B cell (primary cell): ENCODE measurements around the gene TBATA. TPM values are rescaled to one million over a fixed set of nuclear protein-coding genes. Genes with fewer than 3 reads are reported as not detected.

Experiments
- ATAC-seq: fragments of 200-7000 bp; cut with Tn5 transposase; one replicate; pipeline ENCODE4 v1.10.0; 2021; ENCODE audit warnings: low read depth, mild to moderate bottlenecking, moderate number of reproducible peaks, moderate library complexity
- CTCF ChIA-PET: fragments of 350-600 bp; sonication (Branson Sonifier 250); formaldehyde crosslinking; loops from one replicate; lab custom pipeline; 2021; ENCODE audit warnings: antibody characterized with exemption, inconsistent platforms; lab: Charles Lee
- POLR2A ChIA-PET: fragments of 350-600 bp; sonication (Branson Sonifier 250); formaldehyde crosslinking; loops from one replicate; lab custom pipeline; 2021; ENCODE audit warnings: antibody characterized with exemption; lab: Charles Lee
- DNase-seq: peaks from one replicate; pipeline ENCODE4 v3.0.0; 2013
- H2AFZ ChIP-seq: 2 replicates; pipeline ENCODE4 v1.6.1; 2012; ENCODE audit warnings: mild to moderate bottlenecking, low read depth, low read length; ENCODE audit not compliant: insufficient read depth, poor library complexity, severe bottlenecking
- H3K27ac ChIP-seq, 2 donors: 1 replicate in 1 of 2; 2 replicates in 1 of 2; pipeline ENCODE4 v1.5.1; 2012 to 2013; ENCODE audit warnings: low read length in 2 of 2, mild to moderate bottlenecking in 2 of 2, moderate library complexity in 1 of 2
- H3K27me3 ChIP-seq, 4 experiments: fragments of 200-600 bp in 1 of 4; sonication (generic) in 1 of 4; replicated peaks in 1 of 4; 1 replicate in 2 of 4; 2 replicates in 2 of 4; pipeline versions ENCODE4 v1.6.1 to v1.7.0; 2013 to 2016; ENCODE audit warnings: low read length in 3 of 4, mild to moderate bottlenecking in 2 of 4, mixed read lengths in 1 of 4, moderate library complexity in 1 of 4; ENCODE audit not compliant: insufficient read depth in 4 of 4, control insufficient read depth in 3 of 4; ENCODE audit errors: control extremely low read depth in 1 of 4
- H3K36me3 ChIP-seq, 2 experiments: replicated peaks in 1 of 2; 1 replicate in 1 of 2; 2 replicates in 1 of 2; pipeline versions ENCODE4 v1.6.1 to v1.7.1; 2013; ENCODE audit warnings: low read length in 1 of 2; ENCODE audit not compliant: insufficient read depth in 2 of 2, control insufficient read depth in 1 of 2; ENCODE audit errors: control extremely low read depth in 1 of 2, extremely low read depth in 1 of 2
- H3K4me1 ChIP-seq, 2 donors: fragments of 200-600 bp in 1 of 2; sonication (generic) in 1 of 2; 1 replicate in 1 of 2; 2 replicates in 1 of 2; pipeline versions ENCODE4 v1.5.1 to v1.6.1; 2013 to 2017; ENCODE audit warnings: low read length in 2 of 2; ENCODE audit not compliant: control insufficient read depth in 2 of 2, insufficient read depth in 2 of 2
- H3K4me2 ChIP-seq: replicated peaks from 2 replicates; pipeline ENCODE3; 2012; ENCODE audit warnings: mild to moderate bottlenecking, low read depth, low read length; ENCODE audit not compliant: poor library complexity, severe bottlenecking
- H3K4me3 ChIP-seq, 5 experiments: fragments of 200-600 bp in 1 of 5; sonication (generic) in 1 of 5; 1 replicate in 3 of 5; 2 replicates in 2 of 5; pipeline versions ENCODE4 v1.5.1 to v1.7.0; 2011 to 2016; ENCODE audit warnings: low read length in 4 of 5, mild to moderate bottlenecking in 4 of 5, low read depth in 2 of 5, control low read depth in 1 of 5, moderate library complexity in 1 of 5; ENCODE audit not compliant: insufficient read depth in 1 of 5; ENCODE audit errors: control extremely low read depth in 1 of 5, extremely low read depth in 1 of 5
- H3K79me2 ChIP-seq: fragments of 200-600 bp; sonication (generic); one replicate; pipeline ENCODE4 v1.6.0; 2016; ENCODE audit warnings: low read length; ENCODE audit not compliant: control insufficient read depth, insufficient read depth
- H3K9ac ChIP-seq: fragments of 200-600 bp; sonication (generic); 2 replicates; pipeline ENCODE4 v1.6.1; 2017; ENCODE audit warnings: mild to moderate bottlenecking, low read length, moderate library complexity
- H3K9me3 ChIP-seq, 3 donors: one replicate each; pipeline versions ENCODE4 v1.6.1 to v1.7.1; 2013; ENCODE audit warnings: low read length in 2 of 3; ENCODE audit not compliant: control insufficient read depth in 2 of 3, insufficient read depth in 1 of 3; ENCODE audit errors: control extremely low read depth in 1 of 3
- H4K20me1 ChIP-seq: 2 replicates; pipeline ENCODE4 v1.6.0; 2012; ENCODE audit warnings: mild to moderate bottlenecking, low read length; ENCODE audit not compliant: insufficient read depth, control insufficient read depth, poor library complexity, severe bottlenecking
- H3K27ac Mint-ChIP-seq: one replicate; pipeline ENCODE4 v1.8.0; 2021; ENCODE audit warnings: mixed read lengths
- H3K27me3 Mint-ChIP-seq: one replicate; pipeline ENCODE4 v1.8.0; 2021; ENCODE audit warnings: mixed read lengths
- H3K4me1 Mint-ChIP-seq: one replicate; pipeline ENCODE4 v1.8.0; 2021; ENCODE audit warnings: mixed read lengths
- H3K4me3 Mint-ChIP-seq: one replicate; pipeline ENCODE4 v1.8.0; 2021; ENCODE audit warnings: mixed read lengths
- H3K9me3 Mint-ChIP-seq: one replicate; pipeline ENCODE4 v1.8.0; 2022; ENCODE audit warnings: mixed read lengths; ENCODE audit not compliant: insufficient read depth
- EZH2 ChIP-seq: IDR thresholded peaks from 2 replicates; pipeline ENCODE4 v1.6.1; 2012; ENCODE audit warnings: borderline replicate concordance, low read depth, mild to moderate bottlenecking, moderate library complexity, low read length; ENCODE audit not compliant: insufficient read depth, poor library complexity, severe bottlenecking
- WGBS: methylation state at CpG from one replicate; pipeline ENCODE4 v1.1.5; 2013; ENCODE audit warnings: missing lambda C conversion rate; ENCODE audit not compliant: insufficient coverage; 5-methylcytosine and 5-hydroxymethylcytosine counted together
- intact Hi-C: fragments of 100-400 bp; cut with micrococcal nuclease; formaldehyde crosslinking; loops from one replicate; pipeline ENCODE4 v1.10.0; 2022
- polyA plus RNA-seq: library from polyadenylated mRNA; depleted of rRNA; stranded (reverse); fragments of >200 nt; gene quantifications from 2 replicates; pipeline ENCODE4 v1.2.3, GENCODE V29; 2012
- total RNA-seq, 2 donors: library from RNA; stranded (reverse); fragments of 120-200 nt in 1 of 2; gene quantifications; 1 replicate in 1 of 2; 2 replicates in 1 of 2; pipeline versions ENCODE4 v1.2.3 to v1.2.4, GENCODE V29; 2013 to 2022
- TF ChIP-seq, protein P1 (sequence below): fragments of 200-600 bp; IDR thresholded peaks from one replicate; pipeline ENCODE4 v1.8.0; 2022; ENCODE audit warnings: antibody characterized with exemption, mild to moderate bottlenecking

The TBATA gene
- total and polyA plus RNA-seq, 2 donors (not counting 1 experiment from before 2014, with no cell fraction given), result not detected

DNA sequence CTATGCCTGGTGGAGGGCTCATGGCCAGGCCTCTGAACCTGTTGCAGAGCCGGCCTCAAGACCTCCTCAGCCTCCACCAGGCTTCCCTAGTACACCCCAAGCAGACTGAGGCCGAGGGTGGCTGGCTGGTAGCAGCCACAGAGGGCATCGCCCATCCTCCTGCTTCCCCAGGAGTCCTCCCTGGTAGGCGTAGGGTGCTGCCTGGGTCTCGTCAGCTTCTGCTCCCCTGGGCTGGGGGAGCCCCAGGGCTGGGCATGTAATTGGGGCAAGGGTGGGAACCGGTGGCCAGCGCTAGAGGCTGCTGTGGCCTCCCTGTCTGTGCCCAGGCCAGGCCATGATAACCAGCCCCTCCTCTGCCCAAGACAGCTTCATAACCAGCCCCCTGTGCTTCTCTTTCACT is 32.6 kb downstream of the TBATA start:
- intact Hi-C loops, result no loop called here
- no peak overlapping the region for H3K27ac ChIP-seq
- H2AFZ ChIP-seq, result no peak overlapping the region
- no peak overlapping the region for H3K9ac ChIP-seq
- no peak for TF ChIP-seq EZH2
- TF ChIP-seq, protein P1, sequence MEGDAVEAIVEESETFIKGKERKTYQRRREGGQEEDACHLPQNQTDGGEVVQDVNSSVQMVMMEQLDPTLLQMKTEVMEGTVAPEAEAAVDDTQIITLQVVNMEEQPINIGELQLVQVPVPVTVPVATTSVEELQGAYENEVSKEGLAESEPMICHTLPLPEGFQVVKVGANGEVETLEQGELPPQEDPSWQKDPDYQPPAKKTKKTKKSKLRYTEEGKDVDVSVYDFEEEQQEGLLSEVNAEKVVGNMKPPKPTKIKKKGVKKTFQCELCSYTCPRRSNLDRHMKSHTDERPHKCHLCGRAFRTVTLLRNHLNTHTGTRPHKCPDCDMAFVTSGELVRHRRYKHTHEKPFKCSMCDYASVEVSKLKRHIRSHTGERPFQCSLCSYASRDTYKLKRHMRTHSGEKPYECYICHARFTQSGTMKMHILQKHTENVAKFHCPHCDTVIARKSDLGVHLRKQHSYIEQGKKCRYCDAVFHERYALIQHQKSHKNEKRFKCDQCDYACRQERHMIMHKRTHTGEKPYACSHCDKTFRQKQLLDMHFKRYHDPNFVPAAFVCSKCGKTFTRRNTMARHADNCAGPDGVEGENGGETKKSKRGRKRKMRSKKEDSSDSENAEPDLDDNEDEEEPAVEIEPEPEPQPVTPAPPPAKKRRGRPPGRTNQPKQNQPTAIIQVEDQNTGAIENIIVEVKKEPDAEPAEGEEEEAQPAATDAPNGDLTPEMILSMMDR, result no peak
- H3K4me2 ChIP-seq, result no peak overlapping the region
- Mint-ChIP-seq H3K27me3 (no peaks in the 10 kb centered on the region), H3K4me1 (no peaks in the 10 kb centered on the region), H3K9me3 (no peaks in the 10 kb centered on the region), H3K4me3 (no peak overlapping the region), H3K27ac (no peak overlapping the region)
- no peaks in the 10 kb centered on the region for H3K79me2 ChIP-seq
- POLR2A ChIA-PET, result no interaction called here
- ATAC-seq (no peak), DNase-seq (no peak)
- H4K20me1 ChIP-seq, result no peaks in the 10 kb centered on the region
- H3K9me3 ChIP-seq, result no peaks in the 10 kb centered on the region
- WGBS, result 96% methylated on average over 6 of the region's 7 CpGs
- H3K4me1 ChIP-seq, result no peaks in the 10 kb centered on the region
- H3K27me3 ChIP-seq, result no peaks in the 10 kb centered on the region
- no peak overlapping the region for H3K4me3 ChIP-seq
- CTCF ChIA-PET, result interaction anchor here (2.3 kb wide), 1 partner anchor 203 kb away, joined by 8 read pairs; no protein-coding TSS in a partner anchor
- H3K36me3 ChIP-seq, result no peaks in the 10 kb centered on the region

GRCh38 chr10:70751991-70752390 is 33.2 kb downstream of the TBATA start:
- ChIA-PET CTCF (no interaction called here), POLR2A (no interaction called here)
- no peak for TF ChIP-seq EZH2
- H3K79me2 ChIP-seq, result no peaks in the 10 kb centered on the region
- H2AFZ ChIP-seq, result no peak overlapping the region
- H3K4me1 ChIP-seq, result no peaks in the 10 kb centered on the region
- H3K36me3 ChIP-seq, result no peaks in the 10 kb centered on the region
- ATAC-seq, result no peak
- no peaks in the 10 kb centered on the region for H3K27me3 Mint-ChIP-seq
- intact Hi-C loops, result no loop called here
- H3K4me3 Mint-ChIP-seq, result no peak overlapping the region
- no peak overlapping the region for H3K27ac Mint-ChIP-seq
- no peaks in the 10 kb centered on the region for H3K9me3 ChIP-seq
- no peaks in the 10 kb centered on the region for H3K27me3 ChIP-seq
- DNase-seq, result no peak
- no peaks in the 10 kb centered on the region for H3K9me3 Mint-ChIP-seq
- no peaks in the 10 kb centered on the region for H3K4me1 Mint-ChIP-seq
- no peak overlapping the region for H3K27ac ChIP-seq
- WGBS, result 91% methylated on average over 14 of the region's 14 CpGs
- H4K20me1 ChIP-seq, result no peaks in the 10 kb centered on the region
- H3K9ac ChIP-seq, result no peak overlapping the region
- no peak overlapping the region for H3K4me3 ChIP-seq
- no peak overlapping the region for H3K4me2 ChIP-seq
